ENCODE results near the gene SLC9A9.

The SLC9A9 gene

GRCh38 chr3:143585720-143586456, 262.4 kb downstream of the SLC9A9 start:
- no peak for DNase-seq

DNA sequence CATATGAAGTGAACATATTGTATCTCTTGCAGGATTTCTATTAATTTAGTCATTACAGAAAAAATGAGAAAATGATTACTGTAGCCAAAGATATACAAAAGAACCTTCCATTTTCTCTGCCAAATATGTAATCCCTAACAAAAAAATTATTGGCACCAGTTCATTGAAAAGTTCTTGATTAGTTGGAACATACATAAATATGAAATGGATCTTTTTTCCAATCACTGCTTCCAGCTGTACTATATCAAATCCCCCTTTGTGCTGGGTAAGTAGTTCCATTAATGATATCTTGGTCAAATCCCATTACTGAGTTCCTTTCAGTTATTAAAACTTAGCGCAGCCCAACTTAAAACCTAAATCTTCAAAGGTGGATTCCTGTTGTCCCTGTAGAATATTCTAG, 263.8 kb downstream of the SLC9A9 start:
- no peak for DNase-seq

DNA sequence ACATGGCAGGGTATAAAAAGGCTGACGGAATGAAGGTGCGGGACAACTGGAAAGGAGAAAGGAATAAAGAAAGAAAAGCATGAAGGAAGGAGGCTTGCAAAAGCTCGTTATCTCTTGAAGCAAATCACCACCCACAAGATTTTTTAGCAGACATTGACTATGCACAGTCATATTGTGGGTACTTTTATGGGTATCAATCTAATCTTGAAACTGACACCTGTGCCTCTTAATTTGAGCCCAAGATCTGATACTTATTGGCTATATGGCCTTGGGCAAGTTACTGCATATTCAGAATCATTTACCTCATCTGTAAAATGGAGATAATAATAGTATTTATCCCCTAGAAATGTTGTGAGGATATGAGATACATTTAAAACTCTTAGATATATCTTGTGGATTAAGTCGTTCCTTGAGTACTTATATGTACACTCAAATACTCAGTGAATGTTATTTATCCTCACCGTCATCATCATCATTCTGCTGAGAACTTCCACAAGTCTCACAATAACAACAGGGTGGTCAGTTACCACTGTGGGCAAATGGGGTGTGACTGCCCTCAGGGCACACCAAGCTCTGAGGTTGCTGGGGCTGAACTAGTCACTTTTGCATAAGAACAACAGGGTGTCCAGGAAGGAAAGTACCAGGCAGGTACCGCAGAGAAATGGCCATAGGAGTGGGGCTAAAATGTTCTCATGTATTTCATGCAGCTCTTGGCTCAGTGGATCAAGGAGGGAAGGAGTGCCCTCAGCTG, 266.1 kb downstream of the SLC9A9 start:
- no peak for DNase-seq

DNA sequence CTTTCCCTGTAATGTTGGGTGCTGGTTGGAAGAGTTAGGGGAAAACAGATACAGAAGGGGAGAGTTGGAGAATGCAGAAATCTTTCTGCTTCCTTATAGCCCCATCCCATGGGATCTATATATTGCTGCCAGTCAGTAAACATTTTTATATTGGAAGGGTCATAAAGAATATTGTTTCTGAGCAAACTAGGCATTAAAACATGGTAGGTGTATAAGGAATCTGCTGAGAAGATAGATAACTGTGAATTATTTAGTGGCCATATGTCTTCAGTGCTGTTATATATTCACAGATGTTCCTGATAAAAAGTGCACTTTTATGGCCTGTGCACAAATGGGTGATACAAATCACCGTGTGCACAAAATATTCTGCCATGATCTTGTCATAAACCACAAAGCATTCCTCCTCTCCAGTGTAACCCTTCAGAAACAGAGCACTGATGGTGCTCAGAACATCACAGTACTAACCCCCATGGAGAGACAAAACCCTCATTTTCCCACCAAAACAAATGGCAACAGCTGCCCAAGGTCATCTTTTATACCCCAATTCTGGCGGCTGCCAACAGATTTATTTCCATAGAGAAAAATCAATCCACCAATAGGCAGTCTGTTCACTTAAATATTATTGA, 269.3 kb downstream of the SLC9A9 start:
- no peak for DNase-seq

GRCh38 chr3:143576568-143577270, 271.5 kb downstream of the SLC9A9 start:
- no peak for DNase-seq

GRCh38 chr3:143574933-143575332, 273.3 kb downstream of the SLC9A9 start:
- no peak for DNase-seq

DNA sequence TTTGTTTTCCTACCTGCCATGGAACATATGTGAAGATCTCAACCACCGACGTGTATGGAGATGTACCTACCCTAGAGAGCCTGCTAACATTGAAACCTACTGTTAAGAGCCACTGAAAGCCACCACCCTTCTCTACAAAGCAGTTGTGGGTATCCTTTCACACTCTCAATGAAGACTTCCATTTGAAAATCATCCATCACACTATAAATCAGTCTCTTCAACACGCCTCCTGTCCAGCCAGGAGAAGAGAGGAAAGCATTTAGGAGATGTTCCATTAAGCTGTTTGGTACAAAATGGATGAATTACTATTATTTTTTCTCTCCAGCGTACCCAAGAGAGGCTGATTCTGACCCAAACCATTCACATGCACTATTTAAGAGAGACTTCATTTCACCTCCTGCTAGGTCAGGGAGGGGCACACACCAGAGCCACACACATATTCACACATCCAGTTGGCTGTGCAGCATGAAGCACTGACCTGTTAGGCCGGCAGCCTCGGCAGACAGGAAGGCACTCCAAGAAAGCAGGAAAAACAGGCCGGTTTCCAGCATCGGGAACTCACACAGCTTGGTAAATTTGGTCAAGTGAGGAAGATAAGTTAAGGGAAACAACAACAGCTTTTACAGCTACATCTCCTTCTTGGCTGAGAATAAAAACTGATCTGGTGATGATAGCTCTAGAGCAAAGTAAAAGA, 274.5 kb downstream of the SLC9A9 start:
- DNase-seq, result no peak

- no peak for DNase-seq
Measured at GRCh38 chr3:143571548-143571947, 276.7 kb downstream of the SLC9A9 start.

DNA sequence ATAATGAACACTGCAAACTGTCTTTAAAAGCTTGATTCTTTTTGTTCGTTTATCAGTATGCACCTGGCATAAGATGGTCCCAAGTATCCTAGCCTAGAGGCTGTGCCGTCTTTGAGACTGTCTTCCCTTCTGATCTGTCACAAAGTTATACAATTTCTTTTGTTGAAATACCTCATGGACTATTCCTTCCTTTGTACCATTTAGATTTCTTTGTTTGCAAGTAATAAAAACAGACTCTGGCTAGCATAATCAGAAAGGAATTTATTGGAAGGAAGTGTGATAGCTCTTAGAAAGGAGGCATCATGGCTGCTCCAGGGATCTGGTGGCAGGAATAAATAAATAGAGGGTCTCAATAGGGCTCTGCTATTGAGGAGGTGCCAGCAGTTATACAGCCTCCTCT, 280.4 kb downstream of the SLC9A9 start:
- no peak for DNase-seq

DNA sequence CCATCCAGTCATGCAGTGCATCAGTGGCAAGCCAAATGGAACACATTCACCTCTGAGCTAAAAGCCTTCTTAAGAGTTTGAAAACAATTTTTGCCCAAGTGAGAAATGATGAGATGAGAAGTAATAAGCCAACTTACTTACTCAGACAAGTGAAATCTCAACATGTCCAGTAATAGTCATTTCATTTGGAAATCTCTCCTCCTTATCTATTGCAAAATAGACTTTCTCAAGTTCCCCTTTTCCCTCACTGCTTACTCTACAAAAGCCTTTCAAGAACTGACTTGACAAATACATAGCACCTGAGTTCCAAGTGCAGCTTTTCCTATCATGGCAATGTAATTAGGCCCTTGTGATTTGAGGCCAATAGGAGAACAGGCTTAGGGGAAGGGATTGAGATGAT, 282.3 kb downstream of the SLC9A9 start:
- no peak for DNase-seq

DNA sequence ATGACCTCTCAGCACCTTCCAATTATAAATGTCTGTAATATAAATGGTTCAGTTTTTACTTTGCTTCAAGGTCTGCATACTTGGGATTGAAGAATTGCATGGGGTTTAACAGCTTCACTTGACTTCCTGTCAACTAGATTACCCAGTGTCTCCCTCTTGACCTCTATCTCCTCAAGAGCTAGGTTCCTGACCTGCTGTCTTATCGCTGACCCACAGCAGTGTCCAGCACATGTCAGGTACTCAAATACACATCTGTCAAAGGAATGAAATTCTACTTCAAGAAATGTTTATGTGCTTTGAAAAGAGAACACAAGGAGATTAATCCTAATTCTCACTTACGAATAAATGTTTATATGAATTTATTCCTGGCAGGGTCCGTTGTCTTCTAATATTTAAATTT, 284.5 kb downstream of the SLC9A9 start:
- no peak for DNase-seq

DNA sequence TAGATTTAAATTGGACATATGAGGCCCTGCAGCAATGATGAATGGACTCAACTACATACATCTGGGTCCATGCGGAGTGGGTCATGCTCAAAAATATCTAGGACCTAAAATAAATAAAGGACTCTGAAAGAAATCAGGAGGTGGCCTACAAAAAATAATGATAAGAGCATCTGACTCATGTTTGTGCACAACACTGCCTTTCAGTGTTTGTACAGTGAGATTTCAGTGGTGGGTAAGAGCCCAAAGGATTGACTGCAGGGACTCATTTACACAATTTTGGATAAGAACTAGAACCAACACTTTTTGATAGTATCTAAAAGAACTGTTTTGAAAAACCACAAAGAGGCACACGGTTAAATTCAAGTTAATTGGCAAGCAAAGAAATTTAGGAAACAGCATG, 285.5 kb downstream of the SLC9A9 start:
- DNase-seq, result no peak

DNA sequence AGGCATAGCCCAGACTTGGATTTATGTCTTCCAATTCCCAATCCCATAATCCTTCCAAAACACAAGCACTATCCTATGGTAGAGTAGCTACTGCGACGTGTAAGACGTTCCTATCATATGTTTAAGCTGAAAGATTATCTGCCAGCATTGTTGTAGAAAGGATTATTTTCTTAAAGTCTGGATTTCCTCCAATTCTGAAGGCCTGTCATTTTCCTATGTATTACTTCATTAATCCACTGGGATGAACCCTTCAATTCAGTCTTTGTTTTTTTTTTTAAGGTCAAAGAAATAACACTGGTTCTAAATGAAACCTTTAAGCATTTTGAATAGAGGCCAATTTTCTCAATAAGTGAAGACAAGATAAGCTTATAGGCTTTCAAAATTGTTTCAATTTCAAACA, 289.0 kb downstream of the SLC9A9 start:
- DNase-seq, result no peak

DNA sequence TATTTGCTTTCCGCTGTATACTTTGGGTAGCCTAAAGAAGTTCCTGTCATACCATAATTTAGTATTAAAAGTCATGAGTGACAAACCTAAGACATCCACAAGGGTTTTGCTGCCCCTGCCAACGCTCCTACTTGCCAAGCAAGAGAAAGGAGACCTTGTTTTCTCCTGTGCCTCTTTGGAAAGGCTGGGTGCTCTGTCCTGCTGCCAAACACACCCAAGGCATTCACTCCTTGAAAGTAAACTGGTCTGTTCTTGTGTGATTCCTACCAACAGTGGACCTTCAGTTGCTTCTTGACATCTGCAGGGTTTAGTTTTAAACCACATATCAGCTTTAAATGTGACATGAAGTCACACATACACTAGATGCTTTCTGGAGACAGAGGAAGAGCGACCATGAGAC, 295.4 kb downstream of the SLC9A9 start:
- no peak for DNase-seq

GRCh38 chr3:143551761-143552160, 296.5 kb downstream of the SLC9A9 start:
- no peak for DNase-seq

DNA sequence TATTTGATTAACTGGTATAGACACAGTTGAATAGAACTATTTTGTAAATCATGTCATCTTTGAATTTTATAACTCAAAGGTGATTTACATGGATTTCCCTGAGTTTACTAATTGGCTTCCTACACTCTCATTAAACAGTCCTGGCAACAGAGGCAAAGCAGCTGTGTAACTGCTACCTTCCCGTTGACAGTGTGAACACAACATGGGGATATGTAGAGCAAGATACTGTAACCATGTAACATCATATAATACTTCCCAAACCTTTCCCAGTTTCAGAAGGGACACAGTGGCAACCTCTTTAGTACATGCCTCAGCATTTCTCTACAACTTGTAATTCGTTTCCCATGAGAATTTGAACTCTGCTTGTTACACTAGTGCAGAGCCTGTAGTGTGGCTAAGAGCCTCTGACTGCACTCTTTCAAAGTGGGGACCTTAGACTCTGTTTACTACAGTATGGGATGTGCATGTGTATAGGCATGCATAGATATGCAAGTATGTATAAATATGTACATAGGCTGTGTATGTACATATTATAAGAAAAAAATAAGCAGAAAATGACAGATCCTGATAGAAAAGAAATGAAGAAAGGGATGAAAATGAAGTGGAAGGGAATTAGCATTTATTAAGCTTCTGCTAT, 299.3 kb downstream of the SLC9A9 start:
- DNase-seq, result no peak

DNA sequence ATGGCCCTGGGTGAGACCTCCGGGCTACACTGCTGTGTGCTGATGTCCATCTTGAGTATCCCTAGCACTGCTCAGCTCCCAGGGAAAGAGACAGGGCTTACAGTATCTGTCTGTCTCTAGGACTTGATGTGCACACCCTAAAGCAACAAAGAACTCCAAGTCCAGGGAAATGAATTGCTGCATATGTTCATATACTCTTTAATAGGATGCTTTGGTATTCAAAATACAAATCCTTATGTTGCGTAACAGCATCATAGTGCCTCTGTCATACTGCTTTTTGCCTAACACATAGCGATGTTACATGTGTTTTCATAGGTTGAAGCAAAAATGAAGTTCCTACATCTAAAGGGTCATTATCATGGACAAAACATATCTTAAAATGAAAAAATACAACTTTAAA, 299.9 kb downstream of the SLC9A9 start:
- DNase-seq, result no peak

DNA sequence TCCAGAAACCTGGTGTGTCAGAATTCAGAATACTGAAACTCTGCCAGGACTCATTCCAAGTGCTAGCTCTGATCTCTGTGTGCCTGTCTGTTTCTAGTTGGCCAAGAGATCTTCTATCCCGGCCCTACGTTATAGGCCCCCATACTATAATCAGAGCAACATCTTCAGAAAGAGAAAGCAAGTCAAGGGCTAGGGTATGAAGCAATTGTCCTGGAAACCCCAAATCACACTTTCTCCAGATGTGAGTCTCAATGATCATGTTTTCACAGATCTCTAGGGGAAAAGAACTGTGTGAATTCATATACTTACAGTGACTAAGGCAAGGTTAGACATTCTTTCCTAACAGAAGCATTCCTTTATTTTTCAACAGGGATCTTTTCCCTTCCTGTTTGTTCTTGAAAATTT, 309.7 kb downstream of the SLC9A9 start:
- DNase-seq, result no peak

DNA sequence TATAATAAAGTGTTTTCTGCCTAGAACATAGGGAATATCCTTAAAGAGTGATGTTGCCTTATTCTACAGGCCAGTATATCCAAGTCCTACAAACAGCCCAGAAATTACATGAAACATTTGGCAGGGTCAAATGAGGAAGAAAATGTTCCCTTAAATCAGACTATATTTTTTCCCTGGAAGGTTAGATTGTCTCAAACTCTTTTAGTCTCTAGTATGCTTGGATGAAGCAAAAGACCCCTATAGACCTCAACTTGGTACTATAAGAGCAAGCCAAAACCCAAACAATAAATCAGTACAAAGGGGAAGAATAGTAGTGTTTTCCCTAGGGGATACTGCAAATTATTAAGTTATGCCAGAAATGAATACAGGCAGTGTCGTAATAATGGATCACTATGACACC, 310.2 kb downstream of the SLC9A9 start:
- DNase-seq, result no peak

- DNase-seq, result no peak
Measured at GRCh38 chr3:143536817-143537535, 311.3 kb downstream of the SLC9A9 start.

GRCh38 chr3:143535994-143536784, 312.1 kb downstream of the SLC9A9 start:
- no peak for DNase-seq
